GM19463 (cell line): Measurements from ENCODE around the gene PCK2.

ENCODE experiments used
- ATAC-seq: cut with Tn5 transposase; IDR thresholded peaks from one replicate; pipeline ENCODE4 v1.9.1; 2021; ENCODE audit warnings: mild to moderate bottlenecking, moderate library complexity; ENCODE audit not compliant: unreplicated experiment

PCK2 gene

GRCh38 chr14:24060984-24061913, 32.9 kb upstream of the PCK2 start:
- no peak for ATAC-seq

GRCh38 chr14:24062216-24062980, 31.7 kb upstream of the PCK2 start:
- ATAC-seq: no peak

GRCh38 chr14:24063263-24063836, 30.8 kb upstream of the PCK2 start:
- ATAC-seq: no peak

DNA sequence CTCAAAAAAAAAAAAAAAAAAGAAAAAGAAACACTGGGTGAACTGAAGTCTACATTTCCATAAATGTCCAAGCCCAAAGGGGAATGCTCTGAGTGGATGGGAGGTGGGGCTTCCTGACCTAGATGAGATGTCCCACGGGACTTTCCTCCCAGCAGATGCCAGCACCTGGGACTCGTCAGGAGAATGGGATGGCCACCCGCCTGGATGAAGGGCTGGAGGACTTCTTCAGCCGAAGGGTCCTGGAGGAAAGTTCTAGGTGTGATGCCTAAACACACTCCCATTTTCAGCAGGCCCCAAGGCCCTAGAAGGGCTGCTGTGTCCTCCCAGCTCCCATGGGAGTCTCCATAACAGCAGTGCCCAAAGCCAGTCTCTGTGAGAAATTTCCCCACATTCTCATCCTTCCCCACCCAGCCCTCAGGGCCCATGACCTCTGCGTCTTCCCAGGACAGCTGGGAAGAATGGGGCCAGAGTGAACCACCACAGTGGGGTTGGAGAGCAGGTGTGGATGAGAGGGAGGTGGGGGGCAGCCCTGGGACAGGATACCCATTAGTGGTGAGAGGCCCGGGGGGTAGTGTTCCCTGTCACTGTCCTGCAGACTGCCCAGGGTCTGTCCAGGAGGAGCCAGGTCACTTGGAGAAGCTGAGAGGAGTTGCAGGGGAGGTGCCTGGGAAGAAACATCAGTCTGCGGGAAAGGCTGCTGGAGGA, 29.9 kb upstream of the PCK2 start:
- ATAC-seq: no peak

DNA sequence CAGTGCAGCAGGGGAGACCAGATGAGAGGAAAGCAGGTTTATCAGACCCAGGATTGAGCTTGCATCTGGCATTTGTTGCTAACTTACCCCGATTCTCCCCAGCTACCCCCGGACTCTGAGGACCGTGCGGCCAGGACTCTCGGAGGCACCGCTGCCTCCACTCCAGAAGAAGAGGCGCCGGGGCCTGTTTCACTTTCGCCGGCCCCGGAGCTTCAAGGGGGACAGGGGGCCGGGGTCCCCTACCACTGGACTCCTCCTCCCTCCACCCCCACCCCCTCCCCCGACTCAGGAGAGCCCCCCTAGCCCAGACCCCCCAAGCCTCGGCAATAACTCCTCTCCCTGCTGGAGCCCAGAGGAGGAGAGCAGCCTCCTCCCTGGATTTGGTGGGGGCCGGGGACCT, 29.3 kb upstream of the PCK2 start:
- ATAC-seq: no peak

DNA sequence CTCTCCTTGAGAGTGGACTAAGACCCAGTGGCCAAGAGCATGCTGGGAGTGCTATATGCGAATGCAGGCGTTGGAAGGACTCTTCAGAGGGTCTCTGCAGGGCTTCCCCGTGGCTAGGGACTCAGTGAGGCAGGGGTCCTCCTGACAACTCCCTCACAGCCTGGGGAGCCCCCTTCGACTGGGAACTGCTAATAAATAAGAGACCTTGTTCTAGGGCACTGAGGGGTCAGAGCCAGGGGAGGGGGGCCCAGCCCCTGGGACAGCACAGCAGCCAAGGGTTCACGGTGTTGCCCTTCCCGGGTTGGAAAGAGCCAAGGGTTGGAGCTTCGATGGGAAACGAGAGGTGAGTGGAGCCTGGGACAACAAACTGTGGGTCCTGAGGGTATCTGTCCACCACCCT, 28.7 kb upstream of the PCK2 start:
- ATAC-seq: no peak

DNA sequence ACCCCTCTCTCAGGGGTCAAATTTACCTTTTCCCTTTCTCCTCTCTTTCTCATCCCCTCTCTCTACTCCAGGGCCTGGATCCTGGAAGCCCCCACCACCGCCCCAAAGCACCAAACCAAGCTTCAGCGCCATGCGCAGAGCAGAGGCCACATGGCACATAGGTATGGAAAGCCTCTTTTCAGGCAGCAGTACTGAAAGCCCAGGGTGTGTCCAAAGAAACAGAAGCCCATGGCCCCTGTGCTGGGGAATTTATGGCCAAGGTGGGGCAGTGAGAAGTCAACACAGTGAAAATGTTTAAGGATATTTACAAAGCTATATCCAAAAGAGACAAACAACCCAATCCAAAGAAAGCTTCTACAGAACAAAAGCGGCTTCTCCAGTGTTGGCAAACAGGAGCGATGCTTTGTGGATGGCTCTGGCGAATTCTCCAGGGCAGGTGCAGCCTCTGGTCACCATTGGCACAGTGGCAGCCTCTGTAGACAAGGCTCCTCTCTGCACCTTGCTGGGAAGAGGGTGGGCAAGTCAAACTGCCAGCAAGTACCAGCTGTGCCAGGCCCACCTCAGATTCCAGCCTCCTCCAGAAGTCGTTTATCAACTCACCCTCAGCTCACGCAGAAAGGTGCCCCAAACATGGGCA, 27.5 kb upstream of the PCK2 start:
- no peak for ATAC-seq

GRCh38 chr14:24067133-24068082, 26.7 kb upstream of the PCK2 start:
- no peak for ATAC-seq

- ATAC-seq: no peak
Measured at GRCh38 chr14:24068711-24069410, 25.2 kb upstream of the PCK2 start.

DNA sequence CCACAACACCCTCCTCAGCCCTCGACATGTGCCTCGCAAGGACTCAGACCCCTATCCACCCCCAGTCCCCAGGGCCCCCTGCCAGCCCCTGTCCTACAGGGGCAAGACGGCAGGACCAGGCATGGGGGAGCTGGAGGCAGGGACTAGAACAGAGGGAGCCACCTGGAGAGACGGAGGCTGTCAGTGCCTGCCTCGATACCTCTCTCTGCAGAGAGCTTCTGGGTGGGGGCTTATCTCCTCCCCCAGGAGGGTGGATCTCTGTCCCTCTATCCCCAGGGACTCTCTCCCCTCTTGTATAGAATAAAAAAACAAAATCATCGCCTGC, 24.7 kb upstream of the PCK2 start:
- no peak for ATAC-seq

DNA sequence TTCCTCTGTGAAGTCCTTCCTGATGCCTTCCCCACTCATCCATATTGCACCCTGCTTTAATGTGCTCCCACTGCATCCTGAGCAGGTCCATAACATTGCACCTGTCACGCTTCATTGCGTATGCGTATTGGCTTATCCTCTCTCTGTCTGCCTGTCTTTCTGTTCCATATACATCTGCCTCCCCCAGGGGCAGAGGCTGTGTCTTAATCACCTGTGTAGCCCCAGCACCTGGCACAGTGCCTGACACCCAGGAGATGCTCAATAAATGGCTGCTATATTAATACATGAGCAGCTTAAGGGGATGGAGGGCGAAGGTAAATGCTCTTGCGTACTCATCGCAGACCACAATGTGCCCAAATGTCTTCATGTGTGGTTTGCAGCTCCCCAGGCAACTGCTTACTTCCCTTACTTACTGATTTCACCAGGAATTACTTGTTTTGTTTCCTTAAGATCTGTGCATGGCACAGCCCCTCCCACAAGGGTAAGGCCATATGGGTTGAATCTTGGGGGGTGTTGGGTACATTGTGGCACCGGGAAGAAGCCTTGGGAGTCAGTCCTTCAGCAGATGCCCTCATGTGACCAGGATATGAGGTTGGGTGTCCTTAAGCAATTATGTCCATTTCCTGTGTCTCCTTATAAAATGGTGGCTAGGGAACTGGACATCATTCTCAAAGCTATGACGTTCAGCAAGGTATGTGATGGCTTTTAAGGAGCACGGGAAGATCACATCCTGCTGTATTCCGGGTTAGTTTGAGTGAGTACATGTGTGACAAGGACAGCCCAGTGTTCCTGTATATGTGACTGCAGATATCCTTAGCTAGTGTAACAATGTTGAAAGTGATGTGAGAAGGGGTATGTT, 23.6 kb upstream of the PCK2 start:
- ATAC-seq: no peak

GRCh38 chr14:24071144-24071697, 22.9 kb upstream of the PCK2 start, which contains the start of gene CPNE6:
TSS of gene CPNE6 (plus strand) at chr14:24071562. CDS start at chr14:24072937, 1,375 bp downstream.
- ATAC-seq: no peak

- no peak for ATAC-seq
Measured at GRCh38 chr14:24071836-24072430, 22.2 kb upstream of the PCK2 start.

GRCh38 chr14:24072436-24072835, 21.7 kb upstream of the PCK2 start:
- no peak for ATAC-seq

GRCh38 chr14:24072881-24073877, 20.9 kb upstream of the PCK2 start:
- no peak for ATAC-seq
